ENCODE data around the gene HSPA9.

The HSPA9 gene

GRCh38 chr5:138575194-138576015, at the start of gene HSPA9:
Gene HSPA9, minus strand, starts transcription at chr5:138575401. Its CDS starts 83 bp downstream, at chr5:138575318.
- DNase-seq (ENCODE audit: low read depth): peak; percentile 96

- no peak for DNase-seq (ENCODE audit: low read depth)
These were observed 47.9 kb upstream of the HSPA9 start for GRCh38 chr5:138623053-138623452.

- DNase-seq (ENCODE audit: low read depth): no peak
These were observed 46.9 kb upstream of the HSPA9 start for GRCh38 chr5:138622051-138622450.

GRCh38 chr5:138620663-138621224, 45.5 kb upstream of the HSPA9 start:
- no peak for DNase-seq (ENCODE audit: low read depth)

- no peak for DNase-seq (ENCODE audit: low read depth)
These were observed 41.3 kb upstream of the HSPA9 start for GRCh38 chr5:138616508-138616907.

- no peak for DNase-seq (ENCODE audit: low read depth)
These were observed 40.3 kb upstream of the HSPA9 start for GRCh38 chr5:138615461-138615860.

GRCh38 chr5:138611678-138612218, 36.5 kb upstream of the HSPA9 start:
- no peak for DNase-seq (ENCODE audit: low read depth)

GRCh38 chr5:138610918-138611677, 35.9 kb upstream of the HSPA9 start:
- DNase-seq (ENCODE audit: low read depth): no peak

GRCh38 chr5:138610415-138610917, 35.3 kb upstream of the HSPA9 start:
- DNase-seq (ENCODE audit: low read depth): no peak

GRCh38 chr5:138606378-138607064, 31.3 kb upstream of the HSPA9 start:
- DNase-seq (ENCODE audit: low read depth): no peak

- no peak for DNase-seq (ENCODE audit: low read depth)
These were observed 30.2 kb upstream of the HSPA9 start for GRCh38 chr5:138605254-138605972.

GRCh38 chr5:138604176-138604785, 29.1 kb upstream of the HSPA9 start:
- DNase-seq (ENCODE audit: low read depth): no peak

GRCh38 chr5:138603249-138603920, 28.2 kb upstream of the HSPA9 start:
- DNase-seq (ENCODE audit: low read depth): no peak

GRCh38 chr5:138602371-138603000, 27.3 kb upstream of the HSPA9 start:
- no peak for DNase-seq (ENCODE audit: low read depth)

- no peak for DNase-seq (ENCODE audit: low read depth)
These were observed 26.2 kb upstream of the HSPA9 start for GRCh38 chr5:138601444-138601843.

GRCh38 chr5:138600446-138600845, 25.2 kb upstream of the HSPA9 start:
- DNase-seq (ENCODE audit: low read depth): no peak

GRCh38 chr5:138597661-138598400, 22.6 kb upstream of the HSPA9 start:
- no peak for DNase-seq (ENCODE audit: low read depth)

GRCh38 chr5:138596105-138596881, 21.1 kb upstream of the HSPA9 start:
- DNase-seq (ENCODE audit: low read depth): no peak
